ENCODE data around the gene MAN1C1. TPM values are rescaled to one million over a fixed set of nuclear protein-coding genes. Genes with fewer than 3 reads are reported as not detected.

MAN1C1 gene
- total RNA-seq, 2 experiments from 2014 or later = 4.6 to 4.8 TPM

- Mint-ChIP-seq H3K27me3 (no peaks in the 10 kb centered on the region), H3K4me3 (no peak overlapping the region), H3K4me1 (ENCODE audit: low read depth) (no peaks in the 10 kb centered on the region), H3K27ac (no peak overlapping the region), H3K36me3 (no peaks in the 10 kb centered on the region), H3K9me3 (no peaks in the 10 kb centered on the region)
- intact Hi-C loops (cut with micrococcal nuclease) = no loop called here
- ChIA-PET CTCF (interaction anchor here (0.6 to 1.0 kb wide), 2 partner anchors 11 to 111 kb away, joined by 3 read pairs; no protein-coding TSS in a partner anchor), POLR2A (interaction anchor here (0.6 kb wide), 1 partner anchor 299 kb away, joined by 3 read pairs; no protein-coding TSS in a partner anchor)
- DNase-seq = no peak
Measured at GRCh38 chr1:25786887-25787759, 170.5 kb downstream of the MAN1C1 start.

GRCh38 chr1:25787760-25788166, 171.2 kb downstream of the MAN1C1 start:
- no peak for DNase-seq
- Mint-ChIP-seq H3K36me3 (no peaks in the 10 kb centered on the region), H3K4me1 (ENCODE audit: low read depth) (no peaks in the 10 kb centered on the region), H3K27me3 (no peaks in the 10 kb centered on the region), H3K27ac (no peak overlapping the region), H3K4me3 (no peak overlapping the region), H3K9me3 (no peaks in the 10 kb centered on the region)
- POLR2A ChIA-PET = interaction anchor here (0.6 kb wide), 1 partner anchor 299 kb away, joined by 3 read pairs; no protein-coding TSS in a partner anchor
- CTCF ChIA-PET = interaction anchor here (0.6 to 1.3 kb wide), 3 partner anchors 11 to 169 kb away, joined by 3 read pairs; no protein-coding TSS in a partner anchor
- intact Hi-C loops (cut with micrococcal nuclease) = no loop called here

GRCh38 chr1:25790472-25790871, 173.9 kb downstream of the MAN1C1 start:
- ChIA-PET CTCF (no interaction called here), POLR2A (no interaction called here)
- Mint-ChIP-seq H3K36me3 (no peaks in the 10 kb centered on the region), H3K27ac (no peak overlapping the region), H3K4me1 (ENCODE audit: low read depth) (peaks cover 3% of the 10 kb centered on the region), H3K4me3 (no peak overlapping the region), H3K9me3 (no peaks in the 10 kb centered on the region), H3K27me3 (no peaks in the 10 kb centered on the region)
- DNase-seq = no peak
- intact Hi-C loops (cut with micrococcal nuclease) = no loop called here

GRCh38 chr1:25792115-25792514, 175.5 kb downstream of the MAN1C1 start:
- Mint-ChIP-seq H3K4me3 (no peak overlapping the region), H3K4me1 (ENCODE audit: low read depth) (peaks cover 17% of the 10 kb centered on the region), H3K36me3 (no peaks in the 10 kb centered on the region), H3K9me3 (no peaks in the 10 kb centered on the region), H3K27ac (no peak overlapping the region), H3K27me3 (no peaks in the 10 kb centered on the region)
- POLR2A ChIA-PET = interaction anchor here (1.7 kb wide), 1 partner anchor 116 kb away, joined by 4 read pairs; no protein-coding TSS in a partner anchor
- DNase-seq = no peak
- CTCF ChIA-PET = interaction anchor here (1.2 kb wide), 1 partner anchor 18 kb away, joined by 4 read pairs; no protein-coding TSS in a partner anchor
- intact Hi-C loops (cut with micrococcal nuclease) = no loop called here

- no peaks in the 10 kb centered on the region for H3K36me3 Mint-ChIP-seq
- intact Hi-C loops (cut with micrococcal nuclease) = no loop called here
- CTCF ChIA-PET = interaction anchor here (0.9 to 4.4 kb wide), 2 partner anchors 185 to 257 kb away, joined by 3 to 33 read pairs; no protein-coding TSS in a partner anchor
- no peak overlapping the region for H3K4me3 Mint-ChIP-seq
- H3K9me3 Mint-ChIP-seq = no peaks in the 10 kb centered on the region
- POLR2A ChIA-PET = interaction anchor here (1.7 kb wide), 1 partner anchor 118 kb away, joined by 4 read pairs; no protein-coding TSS in a partner anchor
- H3K4me1 Mint-ChIP-seq (ENCODE audit: low read depth) = peaks cover 27% of the 10 kb centered on the region
- no peak overlapping the region for H3K27ac Mint-ChIP-seq
- no peak for DNase-seq
- H3K27me3 Mint-ChIP-seq = no peaks in the 10 kb centered on the region
Measured at GRCh38 chr1:25793585-25794170, 177.1 kb downstream of the MAN1C1 start.

GRCh38 chr1:25794325-25794724, 177.7 kb downstream of the MAN1C1 start:
- DNase-seq = no peak
- Mint-ChIP-seq H3K9me3 (no peaks in the 10 kb centered on the region), H3K27me3 (no peaks in the 10 kb centered on the region), H3K4me3 (no peak overlapping the region), H3K27ac (no peak overlapping the region), H3K4me1 (ENCODE audit: low read depth) (peaks cover 27% of the 10 kb centered on the region), H3K36me3 (no peaks in the 10 kb centered on the region)
- intact Hi-C loops (cut with micrococcal nuclease) = no loop called here
- ChIA-PET POLR2A (interaction anchor here (0.9 kb wide), 1 partner anchor 174 kb away, joined by 4 read pairs; no protein-coding TSS in a partner anchor), CTCF (interaction anchor here (0.8 to 4.4 kb wide), 3 partner anchors 185 to 274 kb away, joined by 3 to 33 read pairs (median 3); no protein-coding TSS in a partner anchor)

- peaks cover 31% of the 10 kb centered on the region for H3K4me1 Mint-ChIP-seq (ENCODE audit: low read depth)
- H3K36me3 Mint-ChIP-seq = no peaks in the 10 kb centered on the region
- no peaks in the 10 kb centered on the region for H3K9me3 Mint-ChIP-seq
- H3K4me3 Mint-ChIP-seq = no peak overlapping the region
- no peaks in the 10 kb centered on the region for H3K27me3 Mint-ChIP-seq
- DNase-seq = no peak
- ChIA-PET CTCF (interaction anchor here (1.0 to 4.4 kb wide), 4 partner anchors 13 to 189 kb away, joined by 3 to 33 read pairs (median 9); no protein-coding TSS in a partner anchor), POLR2A (interaction anchor here (0.9 to 1.6 kb wide), 2 partner anchors 119 to 175 kb away, joined by 4 to 8 read pairs; no protein-coding TSS in a partner anchor)
- intact Hi-C loops (cut with micrococcal nuclease) = loop anchor here (5.0 kb wide), 3 partner anchors 83 to 233 kb away; no protein-coding TSS in a partner anchor
- no peak overlapping the region for H3K27ac Mint-ChIP-seq
Measured at GRCh38 chr1:25795211-25795610, 178.6 kb downstream of the MAN1C1 start.

GRCh38 chr1:25795946-25796810, 179.6 kb downstream of the MAN1C1 start:
- peak; percentile 69 for DNase-seq
- Mint-ChIP-seq H3K4me1 (ENCODE audit: low read depth) (peaks cover 38% of the 10 kb centered on the region), H3K4me3 (peak overlapping the region; percentile 42), H3K27ac (peak overlapping the region; percentile 72), H3K9me3 (no peaks in the 10 kb centered on the region), H3K27me3 (no peaks in the 10 kb centered on the region), H3K36me3 (no peaks in the 10 kb centered on the region)
- intact Hi-C loops (cut with micrococcal nuclease) = loop anchor here (1.0 to 5.0 kb wide), 5 partner anchors 21 to 234 kb away; no protein-coding TSS in a partner anchor
- CTCF ChIA-PET = interaction anchor here (0.6 to 4.4 kb wide), 10 partner anchors 14 to 291 kb away, joined by 3 to 33 read pairs (median 5); no protein-coding TSS in a partner anchor
- POLR2A ChIA-PET = interaction anchor here (0.9 to 1.6 kb wide), 3 partner anchors 120 to 177 kb away, joined by 3 to 8 read pairs (median 3); no protein-coding TSS in a partner anchor

GRCh38 chr1:25796811-25797458, 180.3 kb downstream of the MAN1C1 start:
- Mint-ChIP-seq H3K27ac (peak overlapping the region; percentile 72), H3K4me1 (ENCODE audit: low read depth) (peaks cover 40% of the 10 kb centered on the region), H3K4me3 (peak overlapping the region; percentile 42), H3K9me3 (no peaks in the 10 kb centered on the region), H3K27me3 (no peaks in the 10 kb centered on the region), H3K36me3 (no peaks in the 10 kb centered on the region)
- ChIA-PET CTCF (interaction anchor here (1.0 to 4.4 kb wide), 8 partner anchors 22 to 276 kb away, joined by 3 to 33 read pairs (median 10); no protein-coding TSS in a partner anchor), POLR2A (interaction anchor here (1.0 to 1.6 kb wide), 2 partner anchors 121 to 178 kb away, joined by 3 to 8 read pairs; no protein-coding TSS in a partner anchor)
- DNase-seq = peak; percentile 91
- intact Hi-C loops (cut with micrococcal nuclease) = loop anchor here (1.0 to 5.0 kb wide), 6 partner anchors 22 to 235 kb away; no protein-coding TSS in a partner anchor

GRCh38 chr1:25797939-25798338, 181.3 kb downstream of the MAN1C1 start:
- Mint-ChIP-seq H3K9me3 (no peaks in the 10 kb centered on the region), H3K36me3 (no peaks in the 10 kb centered on the region), H3K4me3 (no peak overlapping the region), H3K27ac (no peak overlapping the region), H3K27me3 (no peaks in the 10 kb centered on the region), H3K4me1 (ENCODE audit: low read depth) (peaks cover 50% of the 10 kb centered on the region)
- intact Hi-C loops (cut with micrococcal nuclease) = loop anchor here (1.0 to 5.0 kb wide), 5 partner anchors 86 to 236 kb away; no protein-coding TSS in a partner anchor
- CTCF ChIA-PET = interaction anchor here (0.6 to 2.5 kb wide), 14 partner anchors 11 to 277 kb away, joined by 3 to 21 read pairs (median 4); partner anchors contain the start of gene LDLRAP1
- peak; percentile 66 for DNase-seq
- POLR2A ChIA-PET = no interaction called here

Data from activated CD4-positive, alpha-beta memory T cell treated with anti-CD3 and anti-CD28 coated beads for 36 hours (primary cell).